ENCODE results near the gene OR2W3. TPM values are rescaled to one million over a fixed set of nuclear protein-coding genes. Genes with fewer than 3 reads are reported as not detected.

Gene OR2W3
- total RNA-seq, 4 donors from 2014 or later = 0.49 TPM; not detected in 3

- TF ChIP-seq POLR2A (IDR thresholded peaks at IDR 0.05) (no peak), CTCF (IDR thresholded peaks at IDR 0.05) (no peak)
- intact Hi-C loops (cut with DNase I; ENCODE audit: low total_unique reads) = no loop called here
Measured at GRCh38 chr1:247855911-247856310, 39.5 kb upstream of the OR2W3 start.

GRCh38 chr1:247857069-247857984, 38.1 kb upstream of the OR2W3 start, which contains the start of gene TRIM58:
Gene TRIM58 (plus strand): TSS chr1:247857187. CDS start chr1:247857247, 60 bp downstream.
- no peak within 1 kb of the TSS for H3K27ac ChIP-seq
- no peaks in the 10 kb centered on the region for H3K4me1 ChIP-seq
- intact Hi-C loops (cut with DNase I; ENCODE audit: low total_unique reads) = no loop called here
- no peaks in the 10 kb centered on the region for H3K27me3 ChIP-seq
- DNase-seq = peak in 1 of 2 donors; percentile 15
- peak in 1 of 4 experiments; percentile 13 for TF ChIP-seq CTCF (IDR thresholded peaks at IDR 0.05)
- TF ChIP-seq POLR2A (IDR thresholded peaks at IDR 0.05) = no peak
- H3K36me3 ChIP-seq = no peaks in the 10 kb centered on the region
- peak within 1 kb of the TSS in 1 of 2 donors; percentile 50 for H3K4me3 ChIP-seq
- H3K9me3 ChIP-seq = no peaks in the 10 kb centered on the region

More at GRCh38 chr1:247855911-247856310, 39.5 kb upstream of the OR2W3 start:
- Histone ChIP-seq H3K4me1 (no peaks in the 10 kb centered on the region), H3K36me3 (no peaks in the 10 kb centered on the region), H3K27me3 (no peaks in the 10 kb centered on the region), H3K4me3 (no peak overlapping the region), H3K27ac (no peak overlapping the region), H3K9me3 (no peaks in the 10 kb centered on the region)
- DNase-seq = no peak

- no peak overlapping the region for H3K27ac ChIP-seq
- no peaks in the 10 kb centered on the region for H3K36me3 ChIP-seq
- no peaks in the 10 kb centered on the region for H3K27me3 ChIP-seq
- no peaks in the 10 kb centered on the region for H3K4me1 ChIP-seq
- intact Hi-C loops (cut with DNase I; ENCODE audit: low total_unique reads) = no loop called here
- no peak for TF ChIP-seq POLR2A (IDR thresholded peaks at IDR 0.05)
- TF ChIP-seq CTCF (IDR thresholded peaks at IDR 0.05) = no peak
- no peaks in the 10 kb centered on the region for H3K9me3 ChIP-seq
- H3K4me3 ChIP-seq = peak overlapping the region in 1 of 2 donors; percentile 50
- no peak for DNase-seq
Measured at GRCh38 chr1:247857985-247858619, 37.3 kb upstream of the OR2W3 start.

GRCh38 chr1:247862756-247863155, 32.6 kb upstream of the OR2W3 start:
- TF ChIP-seq POLR2A (IDR thresholded peaks at IDR 0.05) (no peak), CTCF (IDR thresholded peaks at IDR 0.05) (no peak)

GRCh38 chr1:247864644-247865043, 30.7 kb upstream of the OR2W3 start:
- DNase-seq = no peak
- no peaks in the 10 kb centered on the region for H3K9me3 ChIP-seq
- intact Hi-C loops (cut with DNase I; ENCODE audit: low total_unique reads) = no loop called here
- H3K36me3 ChIP-seq = no peaks in the 10 kb centered on the region
- no peaks in the 10 kb centered on the region for H3K4me1 ChIP-seq
- no peak overlapping the region for H3K4me3 ChIP-seq
- TF ChIP-seq CTCF (IDR thresholded peaks at IDR 0.05) (no peak), POLR2A (IDR thresholded peaks at IDR 0.05) (no peak)
- no peak overlapping the region for H3K27ac ChIP-seq
- no peaks in the 10 kb centered on the region for H3K27me3 ChIP-seq

More at GRCh38 chr1:247862756-247863155, 32.6 kb upstream of the OR2W3 start:
- no peak for DNase-seq
- Histone ChIP-seq H3K4me3 (no peak overlapping the region), H3K27ac (no peak overlapping the region), H3K4me1 (no peaks in the 10 kb centered on the region), H3K27me3 (no peaks in the 10 kb centered on the region), H3K36me3 (no peaks in the 10 kb centered on the region), H3K9me3 (no peaks in the 10 kb centered on the region)
- intact Hi-C loops (cut with DNase I; ENCODE audit: low total_unique reads) = no loop called here
